GM15510 (cell line): ENCODE results near the gene UTP25.

Experiments used
- POLR2A ChIP-seq: IDR thresholded peaks from 3 replicates; pipeline ENCODE4 v1.6.1; 2011; ENCODE audit warnings: borderline replicate concordance; ENCODE audit not compliant: insufficient read length; ENCODE audit errors: extremely low read depth

The UTP25 gene

GRCh38 chr1:209889077-209889418 is 61.3 kb downstream of the UTP25 start:
- no peak for TF ChIP-seq POLR2A

GRCh38 chr1:209890641-209891330 is 63.0 kb downstream of the UTP25 start:
- no peak for TF ChIP-seq POLR2A

DNA sequence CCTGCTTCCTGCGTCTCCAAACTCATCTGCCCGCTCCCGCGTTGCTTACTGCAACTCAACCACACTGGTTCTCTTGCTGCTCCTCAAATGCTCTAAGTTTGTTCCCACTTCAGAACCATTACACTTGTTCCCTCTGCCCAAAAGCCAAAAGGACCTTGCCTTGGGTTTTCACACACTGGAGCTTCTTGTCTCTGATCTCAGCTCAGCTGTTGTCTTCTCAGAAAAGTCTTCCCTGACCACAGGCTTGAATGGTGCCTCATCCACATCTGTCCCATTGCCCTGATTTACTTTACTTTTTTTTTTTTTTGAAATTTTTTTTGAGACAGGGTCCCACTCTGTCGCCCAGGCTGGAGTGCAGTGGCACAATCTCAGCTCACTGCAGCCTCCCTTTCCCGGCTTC is 66.0 kb downstream of the UTP25 start:
- TF ChIP-seq POLR2A: no peak

- TF ChIP-seq POLR2A: no peak
Observed at GRCh38 chr1:209895709-209896108, 67.9 kb downstream of the UTP25 start.

GRCh38 chr1:209896346-209896745 is 68.6 kb downstream of the UTP25 start:
- no peak for TF ChIP-seq POLR2A

DNA sequence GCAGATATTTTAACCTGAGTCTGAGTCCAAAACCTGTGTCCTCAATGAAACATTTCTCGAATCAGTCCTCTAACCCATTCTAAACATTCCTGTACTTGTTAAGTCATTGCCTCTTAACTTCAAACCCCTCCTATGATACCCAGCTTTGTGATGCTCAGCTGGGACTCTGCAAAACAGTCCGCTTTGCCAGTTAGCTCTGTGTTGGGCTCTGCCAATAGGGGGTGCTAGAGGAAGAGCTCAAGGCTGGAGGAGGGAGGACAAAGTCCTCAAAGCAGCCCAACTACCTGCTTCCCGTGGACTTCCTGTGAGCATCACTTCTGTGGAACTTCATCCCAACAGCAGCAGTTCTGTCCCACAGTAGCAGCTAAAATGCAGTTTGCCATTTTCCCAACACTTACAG is 72.2 kb downstream of the UTP25 start:
- TF ChIP-seq POLR2A: no peak

DNA sequence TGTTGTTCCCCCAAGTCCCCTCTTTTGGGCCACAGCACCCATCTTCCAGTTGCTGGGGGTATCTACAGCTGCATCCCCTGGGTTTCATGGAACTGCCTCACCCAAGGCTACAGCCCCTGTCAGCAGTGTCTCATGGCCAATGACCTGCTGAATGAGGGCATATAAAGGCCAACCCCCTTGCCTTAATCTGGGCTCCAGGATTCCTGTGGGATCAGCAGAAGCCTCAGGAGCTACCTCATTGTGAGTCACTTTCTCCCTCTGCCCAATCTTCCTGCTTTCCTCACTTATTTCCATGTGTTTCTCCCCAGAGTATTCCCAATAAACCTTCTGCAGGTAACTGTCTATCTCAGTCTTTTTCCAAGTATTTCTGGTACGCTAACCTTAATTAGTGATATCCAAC is 73.0 kb downstream of the UTP25 start:
- TF ChIP-seq POLR2A: no peak

GRCh38 chr1:209901211-209901610 is 73.4 kb downstream of the UTP25 start:
- TF ChIP-seq POLR2A: no peak
